ENCODE measurements around the gene RABGAP1L. TPM values are rescaled to one million over a fixed set of nuclear protein-coding genes. Genes with fewer than 3 reads are reported as not detected.

Gene RABGAP1L
- total and polyA plus RNA-seq, 2 of the 8 experiments (the other 6 are each of a cell fraction or from before 2014, with no cell fraction given) = 33.3 to 156 TPM

DNA sequence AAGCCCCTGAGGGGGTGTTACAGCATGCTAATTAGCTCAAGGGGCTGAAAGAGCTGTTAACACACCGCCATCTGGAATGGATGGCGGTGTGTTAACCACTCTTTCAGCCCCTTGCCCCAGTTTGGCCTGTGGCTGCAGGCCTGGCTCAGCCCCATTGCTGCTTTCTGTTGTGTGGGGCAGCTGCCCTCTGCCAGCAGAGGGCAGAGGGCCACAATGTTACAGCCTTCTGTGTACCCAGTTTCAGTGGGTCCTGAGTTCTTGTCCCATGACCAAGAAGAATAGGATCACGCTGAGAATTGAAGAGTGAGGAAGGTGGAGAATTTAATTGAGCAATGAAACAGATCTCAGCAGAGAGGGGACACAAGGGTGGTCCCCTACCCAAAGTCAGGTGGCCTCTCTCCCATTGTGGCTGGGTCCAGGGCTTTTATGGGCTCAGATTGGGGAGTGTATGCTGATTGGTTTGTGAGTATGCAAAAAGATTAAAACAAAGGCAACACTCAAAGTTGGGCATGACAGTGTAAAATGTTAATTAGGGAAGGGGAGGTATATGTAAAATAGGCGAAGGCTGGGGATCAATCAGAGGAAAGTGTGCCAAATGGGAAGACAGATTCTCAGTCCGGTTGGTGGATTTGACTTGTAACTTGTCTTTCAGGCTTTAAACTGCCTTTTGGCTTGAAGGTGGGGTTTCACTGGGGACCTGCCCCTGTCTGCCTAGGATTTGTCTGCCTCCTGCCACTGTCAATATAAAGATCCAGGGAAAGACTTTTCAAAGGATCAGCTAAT, 142.2 kb downstream of the RABGAP1L start (continued):
- TF ChIP-seq KDM5A (IDR thresholded peaks at IDR 0.05; ENCODE audit: low read length) = no peak
- TF ChIP-seq, protein P1, sequence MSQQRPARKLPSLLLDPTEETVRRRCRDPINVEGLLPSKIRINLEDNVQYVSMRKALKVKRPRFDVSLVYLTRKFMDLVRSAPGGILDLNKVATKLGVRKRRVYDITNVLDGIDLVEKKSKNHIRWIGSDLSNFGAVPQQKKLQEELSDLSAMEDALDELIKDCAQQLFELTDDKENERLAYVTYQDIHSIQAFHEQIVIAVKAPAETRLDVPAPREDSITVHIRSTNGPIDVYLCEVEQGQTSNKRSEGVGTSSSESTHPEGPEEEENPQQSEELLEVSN (IDR thresholded peaks at IDR 0.05) = no peak

Measured in H1 (cell line).